Mammary epithelial cell (primary cell): Measurements from ENCODE around the gene RANBP9.

Experiments
- EZH2 ChIP-seq: IDR thresholded peaks from 2 replicates; pipeline ENCODE4 v1.6.1; 2012; ENCODE audit warnings: low read length, inconsistent platforms, borderline replicate concordance
- TF ChIP-seq, protein P1 (sequence below), 2 donors: IDR thresholded peaks in 1 of 2; conservative IDR thresholded peaks in 1 of 2; 2 replicates each; pipeline ENCODE4 v1.5.1; 2011 to 2012; ENCODE audit warnings: inconsistent platforms in 2 of 2, low read length in 2 of 2, mild to moderate bottlenecking in 2 of 2, control low read depth in 1 of 2, low read depth in 1 of 2; ENCODE audit not compliant: insufficient read depth in 1 of 2; ENCODE audit errors: extremely low read depth in 1 of 2

DNA sequence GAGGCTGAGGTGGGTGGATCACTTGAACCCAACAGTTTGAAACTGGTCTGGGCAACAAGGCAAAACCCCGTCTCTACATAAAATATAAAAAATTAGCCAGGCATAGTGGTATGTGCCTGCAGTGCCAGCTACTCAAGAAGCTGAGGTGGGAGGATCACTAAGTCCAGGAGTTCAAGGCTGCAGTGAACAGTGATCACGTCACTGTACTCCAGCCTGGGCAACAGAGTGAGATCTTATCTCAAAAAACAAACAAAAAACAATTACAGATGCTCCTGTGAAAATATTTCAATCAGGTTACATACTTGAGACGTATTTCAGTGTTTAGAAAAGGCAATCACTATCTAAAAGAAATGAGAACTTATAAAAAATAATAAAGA is 33.8 kb downstream of the RANBP9 start:
- TF ChIP-seq, protein P1, sequence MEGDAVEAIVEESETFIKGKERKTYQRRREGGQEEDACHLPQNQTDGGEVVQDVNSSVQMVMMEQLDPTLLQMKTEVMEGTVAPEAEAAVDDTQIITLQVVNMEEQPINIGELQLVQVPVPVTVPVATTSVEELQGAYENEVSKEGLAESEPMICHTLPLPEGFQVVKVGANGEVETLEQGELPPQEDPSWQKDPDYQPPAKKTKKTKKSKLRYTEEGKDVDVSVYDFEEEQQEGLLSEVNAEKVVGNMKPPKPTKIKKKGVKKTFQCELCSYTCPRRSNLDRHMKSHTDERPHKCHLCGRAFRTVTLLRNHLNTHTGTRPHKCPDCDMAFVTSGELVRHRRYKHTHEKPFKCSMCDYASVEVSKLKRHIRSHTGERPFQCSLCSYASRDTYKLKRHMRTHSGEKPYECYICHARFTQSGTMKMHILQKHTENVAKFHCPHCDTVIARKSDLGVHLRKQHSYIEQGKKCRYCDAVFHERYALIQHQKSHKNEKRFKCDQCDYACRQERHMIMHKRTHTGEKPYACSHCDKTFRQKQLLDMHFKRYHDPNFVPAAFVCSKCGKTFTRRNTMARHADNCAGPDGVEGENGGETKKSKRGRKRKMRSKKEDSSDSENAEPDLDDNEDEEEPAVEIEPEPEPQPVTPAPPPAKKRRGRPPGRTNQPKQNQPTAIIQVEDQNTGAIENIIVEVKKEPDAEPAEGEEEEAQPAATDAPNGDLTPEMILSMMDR (conservative IDR thresholded peaks at IDR 0.05 in 1 of 2, IDR thresholded peaks at IDR 0.05 in 1 of 2; ENCODE audit: extremely low read depth in 1 of 2, insufficient read depth in 1 of 2, low read depth in 1 of 2, low read length in 2 of 2) = no peak
- no peak for TF ChIP-seq EZH2
